SK-N-SH treated with all-trans-retinoic acid at 6 μM for 48 hours (cell line): Measurements from ENCODE around the gene RBKS.
A peak's percentile ranks its signal among the peaks of the same experiment; 100 is the strongest.

Experiments
- ATAC-seq: fragments of 200-7000 bp; cut with Tn5 transposase; 3 replicates; pipeline ENCODE4 v1.9.1; 2020; ENCODE audit warnings: mild to moderate bottlenecking, moderate library complexity
- ARNTL ChIP-seq: fragments of 450-650 bp; formaldehyde crosslinking; IDR thresholded peaks from 2 replicates; pipeline ENCODE4 v1.5.0; 2020; ENCODE audit warnings: low read depth, mild to moderate bottlenecking, moderate library complexity, borderline replicate concordance
- BACH2 ChIP-seq: fragments of 250-450 bp; sonication (Bioruptor Pico); IDR thresholded peaks from 2 replicates; pipeline ENCODE4 v1.9.0; 2021; ENCODE audit warnings: mild to moderate bottlenecking, borderline replicate concordance
- CREB5 ChIP-seq: fragments of 250-450 bp; sonication (Bioruptor Pico); IDR thresholded peaks from 2 replicates; pipeline ENCODE4 v1.5.1; 2020; ENCODE audit warnings: low read depth, mild to moderate bottlenecking, moderate library complexity
- CSDC2 ChIP-seq: fragments of 250-450 bp; sonication (Bioruptor Pico); IDR thresholded peaks from 2 replicates; pipeline ENCODE4 v1.5.0; 2020; ENCODE audit warnings: mild to moderate bottlenecking, moderate library complexity
- CSRNP3 ChIP-seq: fragments of 250-450 bp; sonication (Bioruptor Pico); IDR thresholded peaks from 2 replicates; pipeline ENCODE4 v1.5.1; 2021; ENCODE audit warnings: mild to moderate bottlenecking, moderate library complexity
- ESRRG ChIP-seq: fragments of 250-450 bp; sonication (Bioruptor Pico); IDR thresholded peaks from 2 replicates; pipeline ENCODE4 v1.6.1; 2021; ENCODE audit warnings: mild to moderate bottlenecking
- GLIS3 ChIP-seq: fragments of 250-450 bp; sonication (Bioruptor Pico); IDR thresholded peaks from 2 replicates; pipeline ENCODE4 v1.5.0; 2020; ENCODE audit warnings: mild to moderate bottlenecking, moderate library complexity
- ISL1 ChIP-seq: fragments of 250-450 bp; sonication (Bioruptor Pico); IDR thresholded peaks from 2 replicates; pipeline ENCODE4 v2.1.2; 2022; ENCODE audit warnings: mild to moderate bottlenecking, moderate library complexity
- OSR1 ChIP-seq: fragments of 250-450 bp; sonication (Bioruptor Pico); IDR thresholded peaks from 2 replicates; pipeline ENCODE4 v1.8.0; 2022; ENCODE audit warnings: moderate library complexity, mild to moderate bottlenecking, inconsistent platforms
- PATZ1 ChIP-seq: fragments of 250-450 bp; sonication (Bioruptor Pico); IDR thresholded peaks from 2 replicates; pipeline ENCODE4 v1.8.0; 2020; ENCODE audit warnings: mild to moderate bottlenecking, moderate library complexity, borderline replicate concordance
- POU6F1 ChIP-seq: fragments of 250-450 bp; sonication (Bioruptor Pico); IDR thresholded peaks from 2 replicates; pipeline ENCODE4 v1.8.0; 2021; ENCODE audit warnings: low read depth, mild to moderate bottlenecking, moderate library complexity, borderline replicate concordance
- PPARA ChIP-seq: fragments of 250-450 bp; sonication (Bioruptor Pico); IDR thresholded peaks from 2 replicates; pipeline ENCODE4 v1.5.0; 2020; ENCODE audit warnings: mild to moderate bottlenecking, borderline replicate concordance
- RARB ChIP-seq: fragments of 250-450 bp; sonication (Bioruptor Pico); IDR thresholded peaks from 2 replicates; pipeline ENCODE4 v1.8.0; 2021; ENCODE audit warnings: mild to moderate bottlenecking, moderate library complexity
- SNAI2 ChIP-seq: fragments of 250-450 bp; sonication (Bioruptor Pico); IDR thresholded peaks from 2 replicates; pipeline ENCODE4 v1.5.0; 2020; ENCODE audit warnings: mild to moderate bottlenecking, moderate library complexity
- TCF4 ChIP-seq: fragments of 250-450 bp; sonication (Bioruptor Pico); IDR thresholded peaks from 2 replicates; pipeline ENCODE4 v1.8.0; 2021; ENCODE audit warnings: mild to moderate bottlenecking, moderate library complexity, borderline replicate concordance
- TOX ChIP-seq: fragments of 250-450 bp; sonication (Bioruptor Pico); IDR thresholded peaks from 2 replicates; pipeline ENCODE4 v1.8.0; 2021; ENCODE audit warnings: mild to moderate bottlenecking, moderate library complexity, borderline replicate concordance
- TSHZ2 ChIP-seq: fragments of 250-450 bp; sonication (Bioruptor Pico); IDR thresholded peaks from 2 replicates; pipeline ENCODE4 v1.5.0; 2020; ENCODE audit warnings: mild to moderate bottlenecking, moderate library complexity
- ZC3H10 ChIP-seq: fragments of 250-450 bp; sonication (Bioruptor Pico); IDR thresholded peaks from 2 replicates; pipeline ENCODE4 v1.5.1; 2021; ENCODE audit warnings: mild to moderate bottlenecking, moderate library complexity
- ZFP3 ChIP-seq: fragments of 250-450 bp; sonication (Bioruptor Pico); IDR thresholded peaks from 2 replicates; pipeline ENCODE4 v1.5.0; 2020; ENCODE audit warnings: mild to moderate bottlenecking, moderate library complexity
- ZFP30 ChIP-seq: fragments of 450-650 bp; formaldehyde crosslinking; IDR thresholded peaks from 2 replicates; pipeline ENCODE4 v1.5.0; 2022; ENCODE audit warnings: mild to moderate bottlenecking, moderate library complexity
- ZNF565 ChIP-seq: fragments of 450-650 bp; formaldehyde crosslinking; conservative IDR thresholded peaks from 2 replicates; pipeline ENCODE4 v1.5.0; 2020; ENCODE audit warnings: low read depth, mild to moderate bottlenecking, moderate library complexity
- ZNF70 ChIP-seq: fragments of 450-650 bp; formaldehyde crosslinking; IDR thresholded peaks from 2 replicates; pipeline ENCODE4 v1.5.0; 2020; ENCODE audit warnings: mild to moderate bottlenecking, moderate library complexity
- ZNF8 ChIP-seq: fragments of 450-650 bp; formaldehyde crosslinking; IDR thresholded peaks from 2 replicates; pipeline ENCODE4 v1.5.0; 2020; ENCODE audit warnings: mild to moderate bottlenecking, moderate library complexity

Gene RBKS

GRCh38 chr2:27762951-27763906 is 127.0 kb downstream of the RBKS start:
- peak; percentile 32; the same call in 2 of the 3 replicates for ATAC-seq
- TF ChIP-seq POU6F1: no peak
- TF ChIP-seq CSDC2 (CRISPR knock-in tag): no peak
- no peak for TF ChIP-seq ZFP30
- TF ChIP-seq ZFP3 (CRISPR knock-in tag): no peak
- TF ChIP-seq CREB5 (CRISPR knock-in tag): no peak
- no peak for TF ChIP-seq ZC3H10 (CRISPR knock-in tag)
- TF ChIP-seq BACH2 (CRISPR knock-in tag): no peak
- TF ChIP-seq TCF4 (CRISPR knock-in tag): no peak
- no peak for TF ChIP-seq ZNF565 (CRISPR knock-in tag)
- no peak for TF ChIP-seq SNAI2 (CRISPR knock-in tag)
- no peak for TF ChIP-seq RARB (CRISPR knock-in tag)
- TF ChIP-seq ISL1 (CRISPR knock-in tag): no peak
- no peak for TF ChIP-seq GLIS3 (CRISPR knock-in tag)
- TF ChIP-seq ZNF8 (CRISPR knock-in tag): no peak
- TF ChIP-seq ZNF70 (CRISPR knock-in tag): no peak
- no peak for TF ChIP-seq OSR1 (CRISPR knock-in tag)
- TF ChIP-seq PPARA (CRISPR knock-in tag): no peak
- TF ChIP-seq, all 23 proteins: peak for 0

GRCh38 chr2:27756544-27757498 is 133.4 kb downstream of the RBKS start:
- no peak for ATAC-seq

More at GRCh38 chr2:27756544-27757498, 133.4 kb downstream of the RBKS start:
- TF ChIP-seq CSDC2 (CRISPR knock-in tag) (no peak), TOX (CRISPR knock-in tag) (no peak), PPARA (CRISPR knock-in tag) (no peak), ARNTL (no peak), POU6F1 (no peak), ZNF8 (CRISPR knock-in tag) (no peak), CSRNP3 (CRISPR knock-in tag) (no peak), ESRRG (CRISPR knock-in tag) (no peak), PATZ1 (CRISPR knock-in tag) (no peak), SNAI2 (CRISPR knock-in tag) (no peak), TSHZ2 (CRISPR knock-in tag) (no peak), CREB5 (CRISPR knock-in tag) (no peak)
- TF ChIP-seq, all 23 proteins: peak for 0
